Measurements from ENCODE around the gene CDK11B. TPM values are rescaled to one million over a fixed set of nuclear protein-coding genes. Genes with fewer than 3 reads are reported as not detected.

Gene CDK11B
- total and polyA plus RNA-seq, 9 donors, result 12.8 to 34.5 (median 23.9) TPM

DNA sequence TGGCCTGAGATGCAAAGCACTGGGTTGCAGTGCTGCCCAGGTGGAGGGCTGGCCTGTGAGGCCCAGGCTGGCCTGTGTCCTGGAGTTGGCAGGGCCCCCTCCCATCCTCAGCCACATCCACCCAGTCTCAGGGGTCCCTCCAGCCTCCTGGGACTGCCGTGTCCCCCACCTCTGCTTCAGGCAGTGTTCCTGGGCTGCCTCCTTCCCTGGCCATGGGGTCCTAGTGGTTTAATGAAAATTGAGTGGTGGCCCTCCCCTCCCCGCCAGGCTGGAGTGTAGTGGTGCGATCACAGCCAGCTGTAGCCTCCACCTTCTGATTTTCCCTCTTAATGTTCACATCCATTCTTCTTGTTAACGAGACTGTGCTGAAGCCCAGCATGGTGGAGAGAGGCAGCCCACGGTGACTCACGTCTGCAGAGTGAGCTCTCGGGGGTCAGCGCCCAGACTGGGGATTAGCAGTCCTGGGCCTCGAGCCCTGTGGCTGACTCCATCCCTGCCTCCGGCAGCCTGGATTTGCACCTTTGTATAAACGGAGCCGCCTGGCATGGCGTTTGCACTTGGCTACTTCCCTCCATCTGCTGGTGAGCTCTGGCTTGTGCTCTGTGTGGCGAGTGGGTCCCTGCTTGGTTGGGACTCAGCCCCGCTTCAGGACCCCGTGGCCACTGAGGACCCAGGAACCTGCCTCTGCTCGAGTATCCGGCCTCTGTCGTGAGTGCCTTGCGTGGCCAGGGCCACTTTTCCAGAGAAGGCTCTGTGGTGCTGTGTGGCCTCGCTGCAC lies 36.6 kb downstream of the CDK11B start:
- Histone ChIP-seq H3K4me1 (ENCODE audit: insufficient read depth) (no peaks in the 10 kb centered on the region), H3K27me3 (no peaks in the 10 kb centered on the region), H3K9me3 (no peaks in the 10 kb centered on the region), H3K4me3 (no peak overlapping the region), H3K27ac (no peak overlapping the region), H3K36me3 (no peaks in the 10 kb centered on the region)
- no peak for TF ChIP-seq POLR2A (IDR thresholded peaks at IDR 0.05)
- no peak for TF ChIP-seq CTCF (IDR thresholded peaks at IDR 0.05)
- TF ChIP-seq EP300 (IDR thresholded peaks at IDR 0.05), result no peak
- WGBS, 3 donors, result 76 to 82% (median 77%) methylated on average over 21 of the region's 21 CpGs
- DNase-seq, result peak in 1 of 5 donors; percentile 35
- intact Hi-C loops (cut with DNase I), result no loop called here

- Histone ChIP-seq H3K27me3 (no peaks in the 10 kb centered on the region), H3K9me3 (no peaks in the 10 kb centered on the region), H3K4me3 (no peak overlapping the region), H3K27ac (no peak overlapping the region), H3K36me3 (no peaks in the 10 kb centered on the region), H3K4me1 (ENCODE audit: insufficient read depth) (peaks cover 4% of the 10 kb centered on the region)
- intact Hi-C loops (cut with DNase I), result no loop called here
- TF ChIP-seq EP300 (IDR thresholded peaks at IDR 0.05), result no peak
- no peak for TF ChIP-seq POLR2A (IDR thresholded peaks at IDR 0.05)
- no peak for TF ChIP-seq CTCF (IDR thresholded peaks at IDR 0.05)
- 83 to 86% (median 84%) methylated on average over 28 to 31 of the region's 31 CpGs for WGBS, 3 donors
- peak in 1 of 5 donors; percentile 39 for DNase-seq
Measured at GRCh38 chr1:1621173-1622009, 37.4 kb downstream of the CDK11B start.

DNA sequence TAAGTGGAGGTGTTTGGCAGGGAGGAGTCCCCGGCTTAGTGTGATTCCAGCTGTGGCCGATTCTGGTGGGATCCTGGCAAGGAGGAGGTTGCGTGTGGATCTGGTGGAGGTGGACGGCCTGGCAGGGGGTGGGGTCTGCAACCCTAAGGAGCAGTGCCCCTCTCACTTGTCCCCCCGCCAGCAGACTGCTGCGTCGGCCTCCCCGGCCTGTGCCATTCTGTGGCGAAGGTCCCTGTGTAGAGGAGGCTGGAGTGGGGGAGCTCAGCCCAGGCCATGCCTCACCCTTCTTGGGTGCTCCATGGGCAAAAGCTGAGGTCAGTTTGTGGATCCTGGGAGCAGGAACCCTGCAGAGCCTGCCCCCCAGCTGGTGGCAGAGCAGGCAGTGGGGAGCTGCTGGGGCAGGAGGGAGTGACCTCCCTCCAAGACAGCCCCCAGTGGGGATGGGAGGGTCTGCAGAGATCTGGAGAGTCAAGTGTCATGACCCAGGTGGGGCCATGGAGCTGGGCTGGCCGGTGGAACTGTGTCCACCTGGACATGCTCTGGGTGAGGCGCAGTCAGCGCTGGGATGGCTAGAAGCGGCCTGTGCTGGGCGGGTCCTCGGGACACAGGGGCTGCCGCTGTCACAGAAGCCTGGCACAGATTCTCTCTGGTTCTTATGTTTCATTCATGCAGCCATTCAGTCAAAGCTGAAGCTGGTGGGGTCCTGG lies 38.2 kb downstream of the CDK11B start:
- WGBS, 3 donors, result 80 to 86% (median 86%) methylated on average over 13 to 16 of the region's 16 CpGs
- DNase-seq, result peak in 1 of 5 donors; percentile 41
- intact Hi-C loops (cut with DNase I), result no loop called here
- Histone ChIP-seq H3K27ac (no peak overlapping the region), H3K36me3 (no peaks in the 10 kb centered on the region), H3K4me1 (ENCODE audit: insufficient read depth) (peaks cover 6% of the 10 kb centered on the region), H3K27me3 (no peaks in the 10 kb centered on the region), H3K9me3 (no peaks in the 10 kb centered on the region), H3K4me3 (no peak overlapping the region)
- TF ChIP-seq POLR2A (IDR thresholded peaks at IDR 0.05) (no peak), EP300 (IDR thresholded peaks at IDR 0.05) (no peak), CTCF (IDR thresholded peaks at IDR 0.05) (no peak)

DNA sequence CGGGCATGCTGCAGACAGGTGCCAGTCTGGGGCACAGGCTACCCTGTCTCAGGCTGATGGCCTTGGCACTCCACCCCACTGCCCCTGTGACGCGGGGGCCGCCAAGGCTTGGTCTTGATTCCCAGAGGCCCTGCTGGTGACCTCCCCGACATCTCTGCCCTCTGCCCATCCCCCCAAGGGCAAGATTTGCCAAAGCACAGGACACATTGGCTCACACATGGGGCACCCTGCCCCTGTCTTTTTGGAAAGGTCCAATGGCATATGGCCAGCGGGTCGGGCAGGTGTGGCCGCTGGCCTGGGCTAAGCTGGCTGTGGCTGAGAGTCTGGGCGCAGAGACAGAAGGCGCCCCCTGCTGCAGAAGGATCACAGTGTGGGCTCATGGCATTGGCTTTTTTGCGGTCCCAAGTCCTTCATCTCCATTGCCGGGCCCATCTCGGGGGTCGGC lies 38.9 kb downstream of the CDK11B start:
- H3K36me3 ChIP-seq, result no peaks in the 10 kb centered on the region
- no peaks in the 10 kb centered on the region for H3K9me3 ChIP-seq
- H3K4me3 ChIP-seq, result no peak overlapping the region
- H3K27ac ChIP-seq, result no peak overlapping the region
- intact Hi-C loops (cut with DNase I), result no loop called here
- peaks cover 6% of the 10 kb centered on the region for H3K4me1 ChIP-seq (ENCODE audit: insufficient read depth)
- TF ChIP-seq EP300 (IDR thresholded peaks at IDR 0.05) (no peak), POLR2A (IDR thresholded peaks at IDR 0.05) (no peak)
- 79 to 85% (median 84%) methylated on average over 13 to 14 of the region's 14 CpGs for WGBS, 3 donors
- DNase-seq, result peak in 2 of 5 donors; percentile 15 to 38
- no peaks in the 10 kb centered on the region for H3K27me3 ChIP-seq

Data from ovary (tissue), 9 donors.